Smooth muscle cell (in vitro differentiated cells): ENCODE results near the gene IPCEF1. TPM values are rescaled to one million over a fixed set of nuclear protein-coding genes. Genes with fewer than 3 reads are reported as not detected.

ENCODE experiments used
- DNase-seq: peaks from one replicate; lab custom pipeline; 2025; ENCODE audit not compliant: unreplicated experiment; lab: John Stamatoyannopoulos, UW
- H2AFZ ChIP-seq: fragments of 200-600 bp; sonication (generic); 2 replicates; pipeline ENCODE4 v1.6.0; 2016; ENCODE audit warnings: antibody characterized with exemption, low read depth, mild to moderate bottlenecking
- H3F3A ChIP-seq: fragments of 200-600 bp; sonication (generic); 2 replicates; pipeline ENCODE4 v1.6.0; 2017; ENCODE audit warnings: antibody characterized with exemption, low read depth
- H3K27ac ChIP-seq: fragments of 200-600 bp; sonication (generic); 2 replicates; pipeline ENCODE4 v1.5.1; 2016; ENCODE audit warnings: low read depth, mild to moderate bottlenecking
- H3K27me3 ChIP-seq: fragments of 200-600 bp; sonication (generic); 2 replicates; pipeline ENCODE4 v1.6.1; 2016; ENCODE audit warnings: low read depth, mild to moderate bottlenecking
- H3K36me3 ChIP-seq: fragments of 200-600 bp; sonication (generic); 2 replicates; pipeline ENCODE4 v1.5.1; 2016; ENCODE audit warnings: low read depth
- H3K4me1 ChIP-seq: fragments of 200-600 bp; sonication (generic); 2 replicates; pipeline ENCODE4 v1.5.1; 2016; ENCODE audit warnings: low read depth
- H3K4me2 ChIP-seq: fragments of 200-600 bp; sonication (generic); 2 replicates; pipeline ENCODE4 v1.6.0; 2016; ENCODE audit warnings: mild to moderate bottlenecking
- H3K4me3 ChIP-seq: fragments of 200-600 bp; sonication (generic); 2 replicates; pipeline ENCODE4 v1.5.1; 2016; ENCODE audit warnings: mild to moderate bottlenecking
- H3K79me2 ChIP-seq: fragments of 200-600 bp; sonication (generic); 2 replicates; pipeline ENCODE4 v1.6.0; 2016; ENCODE audit warnings: low read depth, mild to moderate bottlenecking
- H3K9ac ChIP-seq: fragments of 200-600 bp; sonication (generic); 2 replicates; pipeline ENCODE4 v1.6.0; 2016; ENCODE audit warnings: low read depth
- H3K9me3 ChIP-seq: fragments of 200-600 bp; sonication (generic); replicated peaks from 2 replicates; pipeline ENCODE4 v1.5.1; 2016; ENCODE audit warnings: low read depth
- H4K20me1 ChIP-seq: fragments of 200-600 bp; sonication (generic); 2 replicates; pipeline ENCODE4 v1.6.0; 2016; ENCODE audit warnings: low read depth
- WGBS: methylation state at CpG from one replicate; pipeline ENCODE4 v1.1.7; 2016; ENCODE audit warnings: low lambda C conversion rate; 5-methylcytosine and 5-hydroxymethylcytosine counted together
- polyA plus RNA-seq: library from polyadenylated mRNA; unstranded; fragments of >200 nt; fragmentation: Nextera tagmentation; extraction: Ambion mirVana; gene quantifications from 2 replicates; pipeline ENCODE4 v1.2.1, GENCODE V29; 2016
- total RNA-seq: library from RNA; depleted of rRNA; stranded (reverse); fragments of >200 nt; gene quantifications from 2 replicates; pipeline ENCODE4 v1.2.3, GENCODE V29; 2014
- TF ChIP-seq, protein P1 (sequence below): fragments of 200-600 bp; sonication (generic); IDR thresholded peaks from 2 replicates; pipeline ENCODE4 v1.5.1; 2017; ENCODE audit warnings: borderline replicate concordance, mild to moderate bottlenecking, antibody characterized with exemption; ENCODE audit not compliant: insufficient read depth, poor library complexity, severe bottlenecking

The IPCEF1 gene
- total and polyA plus RNA-seq, 2 experiments from 2014 or later = 0.04 TPM; not detected in 1

DNA sequence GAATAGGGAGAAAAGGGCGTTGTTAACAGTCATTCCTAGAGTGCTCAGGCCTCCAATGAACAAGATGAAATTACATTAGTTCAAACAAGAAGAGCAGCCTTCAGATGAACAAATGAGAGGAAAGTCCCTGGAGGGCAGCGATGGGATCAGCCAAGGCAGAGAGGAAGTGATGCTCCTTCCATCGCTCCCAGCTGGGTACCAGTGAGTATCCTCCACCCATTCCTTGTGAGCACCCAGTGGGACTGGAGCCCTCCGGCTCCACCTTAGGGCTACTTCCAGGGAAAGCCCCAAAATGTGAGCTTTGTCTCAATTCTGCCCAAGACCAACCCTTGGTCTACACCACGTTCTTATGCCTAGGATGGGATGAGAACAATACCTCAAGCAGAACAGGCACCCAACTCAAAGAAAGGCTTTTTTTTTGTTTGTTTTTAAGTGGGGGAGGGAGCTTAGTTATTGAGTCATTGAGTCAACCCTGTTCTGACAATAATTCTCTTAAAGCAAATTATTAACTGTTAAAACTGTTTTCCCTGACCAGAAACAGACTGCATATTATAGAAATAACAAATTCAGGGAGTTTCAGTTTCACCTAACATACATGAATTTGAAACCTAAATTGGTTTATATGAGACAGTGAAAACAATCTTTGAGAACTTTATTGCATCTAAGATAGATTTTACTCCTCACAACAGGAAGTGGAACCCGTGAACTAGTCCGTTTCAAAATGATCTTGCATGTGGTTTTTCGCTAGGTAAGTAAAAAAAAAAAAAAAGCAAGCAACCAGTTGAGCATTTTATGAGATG, 106.9 kb downstream of the IPCEF1 start:
- no peak for DNase-seq
- TF ChIP-seq, protein P1, sequence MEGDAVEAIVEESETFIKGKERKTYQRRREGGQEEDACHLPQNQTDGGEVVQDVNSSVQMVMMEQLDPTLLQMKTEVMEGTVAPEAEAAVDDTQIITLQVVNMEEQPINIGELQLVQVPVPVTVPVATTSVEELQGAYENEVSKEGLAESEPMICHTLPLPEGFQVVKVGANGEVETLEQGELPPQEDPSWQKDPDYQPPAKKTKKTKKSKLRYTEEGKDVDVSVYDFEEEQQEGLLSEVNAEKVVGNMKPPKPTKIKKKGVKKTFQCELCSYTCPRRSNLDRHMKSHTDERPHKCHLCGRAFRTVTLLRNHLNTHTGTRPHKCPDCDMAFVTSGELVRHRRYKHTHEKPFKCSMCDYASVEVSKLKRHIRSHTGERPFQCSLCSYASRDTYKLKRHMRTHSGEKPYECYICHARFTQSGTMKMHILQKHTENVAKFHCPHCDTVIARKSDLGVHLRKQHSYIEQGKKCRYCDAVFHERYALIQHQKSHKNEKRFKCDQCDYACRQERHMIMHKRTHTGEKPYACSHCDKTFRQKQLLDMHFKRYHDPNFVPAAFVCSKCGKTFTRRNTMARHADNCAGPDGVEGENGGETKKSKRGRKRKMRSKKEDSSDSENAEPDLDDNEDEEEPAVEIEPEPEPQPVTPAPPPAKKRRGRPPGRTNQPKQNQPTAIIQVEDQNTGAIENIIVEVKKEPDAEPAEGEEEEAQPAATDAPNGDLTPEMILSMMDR = no peak
- Histone ChIP-seq H3K4me1 (peaks cover 22% of the 10 kb centered on the region), H2AFZ (no peak overlapping the region), H3K36me3 (no peaks in the 10 kb centered on the region), H3K4me2 (no peak overlapping the region), H3K9ac (no peak overlapping the region), H3K4me3 (no peak overlapping the region), H3K79me2 (no peaks in the 10 kb centered on the region), H3K9me3 (no peaks in the 10 kb centered on the region), H4K20me1 (no peaks in the 10 kb centered on the region), H3F3A (no peaks in the 10 kb centered on the region), H3K27me3 (no peaks in the 10 kb centered on the region), H3K27ac (no peak overlapping the region)
- WGBS = 88% methylated on average over 8 of the region's 8 CpGs

DNA sequence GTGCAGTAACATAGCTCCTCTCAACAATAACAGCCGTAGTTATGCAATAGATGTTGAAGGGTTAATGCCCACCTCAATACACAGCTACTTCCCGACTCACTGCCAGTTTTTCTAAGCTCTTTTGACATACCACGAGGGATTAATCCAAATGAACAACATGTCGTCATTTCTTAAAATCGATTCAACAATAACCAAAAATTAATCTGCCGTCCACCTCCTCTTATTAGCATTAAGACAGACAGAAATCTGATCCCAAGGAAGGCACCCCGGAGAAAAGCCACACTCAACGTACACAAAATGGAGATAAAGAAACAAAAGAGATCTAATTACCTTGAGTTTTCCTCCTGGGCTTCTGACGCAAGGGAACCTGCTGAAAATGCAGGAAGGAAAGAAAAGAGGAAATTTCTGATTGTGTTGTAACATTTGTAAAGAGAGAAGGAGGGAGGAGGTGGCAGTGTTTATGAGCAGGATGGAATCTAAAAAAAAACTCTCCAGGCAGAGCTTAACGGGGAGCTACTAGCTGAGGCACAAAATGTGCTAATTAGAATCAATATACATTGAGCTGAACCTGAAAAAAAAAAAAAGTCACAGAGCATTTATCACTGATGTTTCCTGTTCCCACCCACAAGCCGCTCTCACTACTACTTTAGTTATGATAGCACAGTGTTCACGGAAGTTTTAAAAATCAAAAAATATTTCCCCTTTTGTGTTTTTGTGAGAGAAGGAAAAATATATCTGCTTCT, 109.3 kb downstream of the IPCEF1 start:
- Histone ChIP-seq H3K4me3 (peak overlapping the region; percentile 41), H3K9me3 (no peaks in the 10 kb centered on the region), H3K4me2 (peak overlapping the region; percentile 55), H3K4me1 (peaks cover 28% of the 10 kb centered on the region), H3K9ac (no peak overlapping the region), H3F3A (no peaks in the 10 kb centered on the region), H3K36me3 (no peaks in the 10 kb centered on the region), H2AFZ (peak overlapping the region; percentile 67), H4K20me1 (no peaks in the 10 kb centered on the region), H3K27ac (no peak overlapping the region), H3K27me3 (no peaks in the 10 kb centered on the region), H3K79me2 (no peaks in the 10 kb centered on the region)
- TF ChIP-seq, protein P1 = no peak
- DNase-seq = no peak
- 46% methylated on average over 12 of the region's 12 CpGs for WGBS

DNA sequence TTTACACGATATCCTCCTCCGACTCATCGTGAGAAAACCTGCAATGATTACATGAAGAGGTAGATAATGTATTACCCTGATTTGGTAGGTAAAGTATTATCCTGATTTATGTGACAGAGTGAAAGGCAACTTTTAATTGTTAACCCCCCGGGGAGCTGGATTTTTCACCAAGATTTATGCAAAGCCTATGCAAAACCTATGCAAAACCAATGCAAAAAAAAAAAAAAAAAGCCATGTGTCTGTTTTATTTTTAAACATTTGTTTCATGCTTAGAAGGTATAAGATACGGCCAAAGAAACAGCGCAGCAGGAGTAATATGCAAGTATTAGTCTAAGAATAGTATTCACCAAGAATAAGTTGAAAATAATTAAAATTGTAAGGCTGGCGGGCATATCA, 109.9 kb downstream of the IPCEF1 start:
- Histone ChIP-seq H2AFZ (peak overlapping the region; percentile 67), H3K79me2 (no peaks in the 10 kb centered on the region), H3K9ac (no peak overlapping the region), H3K4me1 (peaks cover 30% of the 10 kb centered on the region), H3F3A (no peaks in the 10 kb centered on the region), H3K27me3 (no peaks in the 10 kb centered on the region), H3K36me3 (no peaks in the 10 kb centered on the region), H3K27ac (no peak overlapping the region), H3K4me2 (no peak overlapping the region), H3K4me3 (peak overlapping the region; percentile 41), H3K9me3 (no peaks in the 10 kb centered on the region), H4K20me1 (no peaks in the 10 kb centered on the region)
- TF ChIP-seq, protein P1 = no peak
- DNase-seq = no peak
- WGBS = 93% methylated on average over 7 of the region's 7 CpGs
